ENCODE results near the gene RBM39.
A peak's percentile ranks its signal among the peaks of the same experiment; 100 is the strongest.
"Not testable (repeated sequence)": the region's sequence is repeated elsewhere in the genome, so short reads cannot be mapped to it uniquely, and the experiment has no call there.

The RBM39 gene

GRCh38 chr20:35771367-35771688 lies 29.3 kb upstream of the RBM39 start:
- no peak for DNase-seq (ENCODE audit: extremely low spot score)
- ChIA-PET CTCF (interaction anchor here (0.7 to 1.3 kb wide), 2 partner anchors 183 to 627 kb away, joined by 3 to 4 read pairs; partner anchors contain the start of gene SCAND1), POLR2A (interaction anchor here (0.5 to 2.5 kb wide), 8 partner anchors 10 to 113 kb away, joined by 3 to 53 read pairs (median 3); partner anchors contain the start of gene RBM39)
- no peak for TF ChIP-seq FOXK2 (IDR thresholded peaks at IDR 0.05)
- no peak for TF ChIP-seq BHLHE40 (IDR thresholded peaks at IDR 0.05; ENCODE audit: borderline replicate concordance)
- TF ChIP-seq TARDBP (IDR thresholded peaks at IDR 0.05): no peak
- TF ChIP-seq CTBP1 (IDR thresholded peaks at IDR 0.05; ENCODE audit: borderline replicate concordance): no peak
- TF ChIP-seq SP1 (IDR thresholded peaks at IDR 0.05): no peak
- TF ChIP-seq NFRKB (IDR thresholded peaks at IDR 0.05): no peak
- TF ChIP-seq ELF4 (IDR thresholded peaks at IDR 0.05): no peak
- TF ChIP-seq HDGF (IDR thresholded peaks at IDR 0.05; ENCODE audit: borderline replicate concordance): no peak
- TF ChIP-seq FOXA1 (IDR thresholded peaks at IDR 0.05): no peak
- TF ChIP-seq PKNOX1 (IDR thresholded peaks at IDR 0.05): no peak
- no peak for TF ChIP-seq FOXM1 (IDR thresholded peaks at IDR 0.05; ENCODE audit: borderline replicate concordance)
- no peak for TF ChIP-seq LEF1 (IDR thresholded peaks at IDR 0.05; ENCODE audit: borderline replicate concordance)
- no peak for TF ChIP-seq ARNT (IDR thresholded peaks at IDR 0.05)
- TF ChIP-seq SUZ12 (IDR thresholded peaks at IDR 0.05): no peak
- TF ChIP-seq ZNF384 (IDR thresholded peaks at IDR 0.05): no peak
- no peak for TF ChIP-seq L3MBTL2 (conservative IDR thresholded peaks at IDR 0.05)

- TF ChIP-seq TARDBP (IDR thresholded peaks at IDR 0.05) (no peak), ELF4 (IDR thresholded peaks at IDR 0.05) (no peak), ARNT (IDR thresholded peaks at IDR 0.05) (no peak)
- POLR2A ChIA-PET: interaction anchor here (1.0 to 2.4 kb wide), 2 partner anchors 27 to 186 kb away, joined by 3 to 35 read pairs; partner anchors contain the start of genes RBM39 and SCAND1
- peak; percentile 32 for DNase-seq (ENCODE audit: extremely low spot score)
- CTCF ChIA-PET: interaction anchor here (1.0 kb wide), 2 partner anchors 21 to 28 kb away, joined by 3 to 4 read pairs; no protein-coding TSS in a partner anchor
These were observed 26.9 kb upstream of the RBM39 start for GRCh38 chr20:35768731-35769664.

- TF ChIP-seq SUZ12 (IDR thresholded peaks at IDR 0.05) (no peak), SP1 (IDR thresholded peaks at IDR 0.05) (no peak), ARNT (IDR thresholded peaks at IDR 0.05) (no peak), ZNF384 (IDR thresholded peaks at IDR 0.05) (no peak), NFRKB (IDR thresholded peaks at IDR 0.05) (no peak), BHLHE40 (IDR thresholded peaks at IDR 0.05; ENCODE audit: borderline replicate concordance) (no peak), L3MBTL2 (conservative IDR thresholded peaks at IDR 0.05) (no peak), FOXK2 (IDR thresholded peaks at IDR 0.05) (no peak), HDGF (IDR thresholded peaks at IDR 0.05; ENCODE audit: borderline replicate concordance) (no peak), PKNOX1 (IDR thresholded peaks at IDR 0.05) (no peak), TARDBP (IDR thresholded peaks at IDR 0.05) (no peak), LEF1 (IDR thresholded peaks at IDR 0.05; ENCODE audit: borderline replicate concordance) (no peak), ELF4 (IDR thresholded peaks at IDR 0.05) (no peak), CTBP1 (IDR thresholded peaks at IDR 0.05; ENCODE audit: borderline replicate concordance) (no peak), FOXA1 (IDR thresholded peaks at IDR 0.05) (no peak), FOXM1 (IDR thresholded peaks at IDR 0.05; ENCODE audit: borderline replicate concordance) (no peak)
- CTCF ChIA-PET: interaction anchor here (0.7 to 1.0 kb wide), 3 partner anchors 9 to 27 kb away, joined by 3 to 4 read pairs (median 4); no protein-coding TSS in a partner anchor
- POLR2A ChIA-PET: interaction anchor here (1.1 to 2.4 kb wide), 2 partner anchors 25 to 26 kb away, joined by 5 to 35 read pairs; partner anchors contain the start of gene RBM39
- no peak for DNase-seq (ENCODE audit: extremely low spot score)
These were observed 25.8 kb upstream of the RBM39 start for GRCh38 chr20:35767683-35768481.

GRCh38 chr20:35766843-35767242 lies 24.8 kb upstream of the RBM39 start:
- ChIA-PET CTCF (no interaction called here), POLR2A (interaction anchor here (1.1 kb wide), 1 partner anchor 25 kb away, joined by 5 read pairs; the partner anchor contains the start of gene RBM39)
- no peak for DNase-seq (ENCODE audit: extremely low spot score)
- TF ChIP-seq FOXK2 (IDR thresholded peaks at IDR 0.05) (no peak), FOXA1 (IDR thresholded peaks at IDR 0.05) (no peak), TARDBP (IDR thresholded peaks at IDR 0.05) (no peak), ARNT (IDR thresholded peaks at IDR 0.05) (no peak), SUZ12 (IDR thresholded peaks at IDR 0.05) (no peak), BHLHE40 (IDR thresholded peaks at IDR 0.05; ENCODE audit: borderline replicate concordance) (no peak), ELF4 (IDR thresholded peaks at IDR 0.05) (no peak), CTBP1 (IDR thresholded peaks at IDR 0.05; ENCODE audit: borderline replicate concordance) (no peak), HDGF (IDR thresholded peaks at IDR 0.05; ENCODE audit: borderline replicate concordance) (no peak)

GRCh38 chr20:35764936-35765335 lies 22.9 kb upstream of the RBM39 start:
- POLR2A ChIA-PET: interaction anchor here (1.4 kb wide), 1 partner anchor 23 kb away, joined by 7 read pairs; the partner anchor contains the start of gene RBM39
- CTCF ChIA-PET; DNase-seq (ENCODE audit: extremely low spot score): not testable (repeated sequence)

GRCh38 chr20:35762461-35762860 lies 20.4 kb upstream of the RBM39 start:
- ChIA-PET POLR2A (interaction anchor here (2.1 kb wide), 1 partner anchor 20 kb away, joined by 9 read pairs; the partner anchor contains the start of gene RBM39), CTCF (no interaction called here)
- no peak for TF ChIP-seq TARDBP (IDR thresholded peaks at IDR 0.05)
- no peak for TF ChIP-seq HDGF (IDR thresholded peaks at IDR 0.05; ENCODE audit: borderline replicate concordance)
- no peak for TF ChIP-seq FOXK2 (IDR thresholded peaks at IDR 0.05)
- no peak for TF ChIP-seq BHLHE40 (IDR thresholded peaks at IDR 0.05; ENCODE audit: borderline replicate concordance)
- TF ChIP-seq ELF4 (IDR thresholded peaks at IDR 0.05): no peak
- no peak for TF ChIP-seq ZNF384 (IDR thresholded peaks at IDR 0.05)
- TF ChIP-seq PKNOX1 (IDR thresholded peaks at IDR 0.05): no peak
- TF ChIP-seq FOXM1 (IDR thresholded peaks at IDR 0.05; ENCODE audit: borderline replicate concordance): no peak
- no peak for TF ChIP-seq NFRKB (IDR thresholded peaks at IDR 0.05)
- no peak for TF ChIP-seq LEF1 (IDR thresholded peaks at IDR 0.05; ENCODE audit: borderline replicate concordance)
- no peak for TF ChIP-seq SP1 (IDR thresholded peaks at IDR 0.05)
- no peak for TF ChIP-seq CTBP1 (IDR thresholded peaks at IDR 0.05; ENCODE audit: borderline replicate concordance)
- no peak for TF ChIP-seq FOXA1 (IDR thresholded peaks at IDR 0.05)
- TF ChIP-seq L3MBTL2 (conservative IDR thresholded peaks at IDR 0.05): no peak
- TF ChIP-seq SUZ12 (IDR thresholded peaks at IDR 0.05): no peak
- TF ChIP-seq ARNT (IDR thresholded peaks at IDR 0.05): no peak
- DNase-seq (ENCODE audit: extremely low spot score): no peak

- POLR2A ChIA-PET: interaction anchor here (1.8 to 2.1 kb wide), 2 partner anchors 10 to 19 kb away, joined by 5 to 9 read pairs; partner anchors contain the start of genes PHF20 and RBM39
- CTCF ChIA-PET; DNase-seq (ENCODE audit: extremely low spot score): not testable (repeated sequence)
These were observed 19.5 kb upstream of the RBM39 start for GRCh38 chr20:35761548-35761947.
